Measurements from ENCODE around the gene PTPRD. TPM values are rescaled to one million over a fixed set of nuclear protein-coding genes. Genes with fewer than 3 reads are reported as not detected.

Gene PTPRD
- total and polyA plus RNA-seq, 3 experiments from 2014 or later, result 0.02 to 0.04 TPM; not detected in 1

- H3K4me1 ChIP-seq (ENCODE audit: insufficient read depth, low read length), result no peaks in the 10 kb centered on the region
- H3K4me3 Mint-ChIP-seq, result no peak overlapping the region
- no peaks in the 10 kb centered on the region for H3K27me3 ChIP-seq (ENCODE audit: insufficient read depth, low read length, poor library complexity, severe bottlenecking)
- no peaks in the 10 kb centered on the region for H3K9me3 ChIP-seq (ENCODE audit: low read length)
- H3K27me3 Mint-ChIP-seq, result no peaks in the 10 kb centered on the region
- POLR2A ChIA-PET, result no interaction called here
- H3K27ac Mint-ChIP-seq, result no peak overlapping the region
- no peaks in the 10 kb centered on the region for H3K4me1 Mint-ChIP-seq
- no peak overlapping the region for H3K27ac ChIP-seq (ENCODE audit: low read depth, low read length)
- no peaks in the 10 kb centered on the region for H3K36me3 ChIP-seq (ENCODE audit: insufficient read depth, low read length)
- CTCF ChIA-PET, result no interaction called here
- no peaks in the 10 kb centered on the region for H3K36me3 Mint-ChIP-seq
- DNase-seq, result no peak
- H3K9me3 Mint-ChIP-seq, result no peaks in the 10 kb centered on the region
- H3K4me3 ChIP-seq (ENCODE audit: low read length), result no peak overlapping the region
These were observed 1883.9 kb downstream of the PTPRD start for GRCh38 chr9:8728910-8729309.

GRCh38 chr9:8727191-8727590 is 1885.6 kb downstream of the PTPRD start:
- DNase-seq, result no peak
- no peaks in the 10 kb centered on the region for H3K27me3 Mint-ChIP-seq
- Histone ChIP-seq H3K36me3 (ENCODE audit: insufficient read depth, low read length) (no peaks in the 10 kb centered on the region), H3K9me3 (ENCODE audit: low read length) (no peaks in the 10 kb centered on the region), H3K27ac (ENCODE audit: low read depth, low read length) (no peak overlapping the region), H3K4me1 (ENCODE audit: insufficient read depth, low read length) (no peaks in the 10 kb centered on the region), H3K27me3 (ENCODE audit: insufficient read depth, low read length, poor library complexity, severe bottlenecking) (no peaks in the 10 kb centered on the region), H3K4me3 (ENCODE audit: low read length) (no peak overlapping the region)
- H3K4me1 Mint-ChIP-seq, result no peaks in the 10 kb centered on the region
- no peaks in the 10 kb centered on the region for H3K9me3 Mint-ChIP-seq
- CTCF ChIA-PET, result no interaction called here
- H3K4me3 Mint-ChIP-seq, result no peak overlapping the region
- no peaks in the 10 kb centered on the region for H3K36me3 Mint-ChIP-seq
- no peak overlapping the region for H3K27ac Mint-ChIP-seq
- POLR2A ChIA-PET, result no interaction called here

- Mint-ChIP-seq H3K4me3 (no peak overlapping the region), H3K27ac (no peak overlapping the region), H3K4me1 (no peaks in the 10 kb centered on the region), H3K9me3 (no peaks in the 10 kb centered on the region), H3K27me3 (no peaks in the 10 kb centered on the region), H3K36me3 (no peaks in the 10 kb centered on the region)
- H3K27me3 ChIP-seq (ENCODE audit: insufficient read depth, low read length, poor library complexity, severe bottlenecking), result no peaks in the 10 kb centered on the region
- H3K9me3 ChIP-seq (ENCODE audit: low read length), result no peaks in the 10 kb centered on the region
- POLR2A ChIA-PET, result no interaction called here
- DNase-seq, result no peak
- CTCF ChIA-PET, result no interaction called here
- no peak overlapping the region for H3K27ac ChIP-seq (ENCODE audit: low read depth, low read length)
- no peaks in the 10 kb centered on the region for H3K36me3 ChIP-seq (ENCODE audit: insufficient read depth, low read length)
- no peak overlapping the region for H3K4me3 ChIP-seq (ENCODE audit: low read length)
- no peaks in the 10 kb centered on the region for H3K4me1 ChIP-seq (ENCODE audit: insufficient read depth, low read length)
These were observed 1886.1 kb downstream of the PTPRD start for GRCh38 chr9:8726692-8727091.

- CTCF ChIA-PET, result no interaction called here
- Mint-ChIP-seq H3K4me3 (no peak overlapping the region), H3K9me3 (no peaks in the 10 kb centered on the region), H3K27ac (no peak overlapping the region), H3K36me3 (no peaks in the 10 kb centered on the region), H3K27me3 (no peaks in the 10 kb centered on the region), H3K4me1 (no peaks in the 10 kb centered on the region)
- DNase-seq, result no peak
- Histone ChIP-seq H3K27ac (ENCODE audit: low read depth, low read length) (no peak overlapping the region), H3K27me3 (ENCODE audit: insufficient read depth, low read length, poor library complexity, severe bottlenecking) (no peaks in the 10 kb centered on the region), H3K9me3 (ENCODE audit: low read length) (no peaks in the 10 kb centered on the region), H3K4me1 (ENCODE audit: insufficient read depth, low read length) (no peaks in the 10 kb centered on the region), H3K4me3 (ENCODE audit: low read length) (no peak overlapping the region), H3K36me3 (ENCODE audit: insufficient read depth, low read length) (no peaks in the 10 kb centered on the region)
- POLR2A ChIA-PET, result no interaction called here
These were observed 1887.2 kb downstream of the PTPRD start for GRCh38 chr9:8725635-8726034.

- H3K27me3 Mint-ChIP-seq, result no peaks in the 10 kb centered on the region
- no peak overlapping the region for H3K4me3 ChIP-seq (ENCODE audit: low read length)
- no peaks in the 10 kb centered on the region for H3K9me3 Mint-ChIP-seq
- ChIA-PET POLR2A (no interaction called here), CTCF (no interaction called here)
- H3K27ac Mint-ChIP-seq, result no peak overlapping the region
- no peaks in the 10 kb centered on the region for H3K36me3 ChIP-seq (ENCODE audit: insufficient read depth, low read length)
- no peak overlapping the region for H3K4me3 Mint-ChIP-seq
- no peak overlapping the region for H3K27ac ChIP-seq (ENCODE audit: low read depth, low read length)
- DNase-seq, result no peak
- no peaks in the 10 kb centered on the region for H3K4me1 Mint-ChIP-seq
- no peaks in the 10 kb centered on the region for H3K9me3 ChIP-seq (ENCODE audit: low read length)
- H3K4me1 ChIP-seq (ENCODE audit: insufficient read depth, low read length), result no peaks in the 10 kb centered on the region
- no peaks in the 10 kb centered on the region for H3K36me3 Mint-ChIP-seq
- H3K27me3 ChIP-seq (ENCODE audit: insufficient read depth, low read length, poor library complexity, severe bottlenecking), result no peaks in the 10 kb centered on the region
These were observed 1888.4 kb downstream of the PTPRD start for GRCh38 chr9:8724284-8725018.

- no peaks in the 10 kb centered on the region for H3K9me3 Mint-ChIP-seq
- no peaks in the 10 kb centered on the region for H3K4me1 ChIP-seq (ENCODE audit: insufficient read depth, low read length)
- no peak overlapping the region for H3K27ac Mint-ChIP-seq
- no peaks in the 10 kb centered on the region for H3K9me3 ChIP-seq (ENCODE audit: low read length)
- no peaks in the 10 kb centered on the region for H3K27me3 ChIP-seq (ENCODE audit: insufficient read depth, low read length, poor library complexity, severe bottlenecking)
- H3K27ac ChIP-seq (ENCODE audit: low read depth, low read length), result no peak overlapping the region
- H3K4me3 ChIP-seq (ENCODE audit: low read length), result no peak overlapping the region
- DNase-seq, result no peak
- no peaks in the 10 kb centered on the region for H3K4me1 Mint-ChIP-seq
- no peak overlapping the region for H3K4me3 Mint-ChIP-seq
- ChIA-PET CTCF (no interaction called here), POLR2A (no interaction called here)
- no peaks in the 10 kb centered on the region for H3K36me3 ChIP-seq (ENCODE audit: insufficient read depth, low read length)
- no peaks in the 10 kb centered on the region for H3K27me3 Mint-ChIP-seq
- no peaks in the 10 kb centered on the region for H3K36me3 Mint-ChIP-seq
These were observed 1889.6 kb downstream of the PTPRD start for GRCh38 chr9:8723195-8723594.

GRCh38 chr9:8719833-8720486 is 1892.8 kb downstream of the PTPRD start:
- H3K4me3 Mint-ChIP-seq, result no peak overlapping the region
- H3K27me3 Mint-ChIP-seq, result no peaks in the 10 kb centered on the region
- no peaks in the 10 kb centered on the region for H3K36me3 Mint-ChIP-seq
- no peaks in the 10 kb centered on the region for H3K4me1 ChIP-seq (ENCODE audit: insufficient read depth, low read length)
- no peak overlapping the region for H3K4me3 ChIP-seq (ENCODE audit: low read length)
- DNase-seq, result no peak
- no peak overlapping the region for H3K27ac Mint-ChIP-seq
- no peaks in the 10 kb centered on the region for H3K4me1 Mint-ChIP-seq
- no peaks in the 10 kb centered on the region for H3K27me3 ChIP-seq (ENCODE audit: insufficient read depth, low read length, poor library complexity, severe bottlenecking)
- peaks cover 0 to 3% (median 0%) of the 10 kb centered on the region in 5 donors for H3K9me3 Mint-ChIP-seq
- no peaks in the 10 kb centered on the region for H3K36me3 ChIP-seq (ENCODE audit: insufficient read depth, low read length)
- ChIA-PET POLR2A (no interaction called here), CTCF (no interaction called here)
- no peaks in the 10 kb centered on the region for H3K9me3 ChIP-seq (ENCODE audit: low read length)
- H3K27ac ChIP-seq (ENCODE audit: low read depth, low read length), result no peak overlapping the region

- H3K36me3 Mint-ChIP-seq, result no peaks in the 10 kb centered on the region
- H3K4me1 Mint-ChIP-seq, result no peaks in the 10 kb centered on the region
- peaks cover 0 to 3% (median 0%) of the 10 kb centered on the region in 5 donors for H3K9me3 Mint-ChIP-seq
- no peak overlapping the region for H3K27ac Mint-ChIP-seq
- H3K4me1 ChIP-seq (ENCODE audit: insufficient read depth, low read length), result no peaks in the 10 kb centered on the region
- H3K4me3 Mint-ChIP-seq, result no peak overlapping the region
- CTCF ChIA-PET, result no interaction called here
- no peak overlapping the region for H3K27ac ChIP-seq (ENCODE audit: low read depth, low read length)
- H3K4me3 ChIP-seq (ENCODE audit: low read length), result no peak overlapping the region
- DNase-seq, result no peak
- H3K27me3 ChIP-seq (ENCODE audit: insufficient read depth, low read length, poor library complexity, severe bottlenecking), result no peaks in the 10 kb centered on the region
- no peaks in the 10 kb centered on the region for H3K9me3 ChIP-seq (ENCODE audit: low read length)
- no peaks in the 10 kb centered on the region for H3K36me3 ChIP-seq (ENCODE audit: insufficient read depth, low read length)
- H3K27me3 Mint-ChIP-seq, result no peaks in the 10 kb centered on the region
- POLR2A ChIA-PET, result no interaction called here
These were observed 1894.6 kb downstream of the PTPRD start for GRCh38 chr9:8718121-8718725.
